HG03175 (cell line): Measurements from ENCODE around the gene PMAIP1.

Source experiments
- ATAC-seq: cut with Tn5 transposase; IDR thresholded peaks from one replicate; pipeline ENCODE4 v1.9.1; 2021; ENCODE audit warnings: mild to moderate bottlenecking, moderate library complexity; ENCODE audit not compliant: unreplicated experiment

Gene PMAIP1

DNA sequence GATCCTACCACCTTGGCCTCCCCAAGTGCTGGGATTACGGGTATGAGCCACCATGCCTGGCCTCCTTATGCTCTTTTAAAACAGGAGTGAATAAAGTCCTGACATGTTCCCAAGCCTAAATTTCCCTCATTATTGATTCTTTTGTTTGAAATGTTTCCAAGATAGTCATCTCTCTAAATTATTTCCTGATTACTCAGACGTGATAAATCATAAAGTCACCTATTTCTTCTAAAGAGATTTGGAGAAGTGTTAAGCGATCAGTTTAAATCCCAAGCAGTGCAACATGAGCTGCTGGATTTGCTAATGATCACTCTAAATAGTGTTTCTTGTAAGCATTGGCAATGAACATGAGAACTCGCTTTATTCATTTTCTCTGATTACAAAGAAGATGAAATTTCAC lies 51.8 kb downstream of the PMAIP1 start:
- ATAC-seq = no peak

DNA sequence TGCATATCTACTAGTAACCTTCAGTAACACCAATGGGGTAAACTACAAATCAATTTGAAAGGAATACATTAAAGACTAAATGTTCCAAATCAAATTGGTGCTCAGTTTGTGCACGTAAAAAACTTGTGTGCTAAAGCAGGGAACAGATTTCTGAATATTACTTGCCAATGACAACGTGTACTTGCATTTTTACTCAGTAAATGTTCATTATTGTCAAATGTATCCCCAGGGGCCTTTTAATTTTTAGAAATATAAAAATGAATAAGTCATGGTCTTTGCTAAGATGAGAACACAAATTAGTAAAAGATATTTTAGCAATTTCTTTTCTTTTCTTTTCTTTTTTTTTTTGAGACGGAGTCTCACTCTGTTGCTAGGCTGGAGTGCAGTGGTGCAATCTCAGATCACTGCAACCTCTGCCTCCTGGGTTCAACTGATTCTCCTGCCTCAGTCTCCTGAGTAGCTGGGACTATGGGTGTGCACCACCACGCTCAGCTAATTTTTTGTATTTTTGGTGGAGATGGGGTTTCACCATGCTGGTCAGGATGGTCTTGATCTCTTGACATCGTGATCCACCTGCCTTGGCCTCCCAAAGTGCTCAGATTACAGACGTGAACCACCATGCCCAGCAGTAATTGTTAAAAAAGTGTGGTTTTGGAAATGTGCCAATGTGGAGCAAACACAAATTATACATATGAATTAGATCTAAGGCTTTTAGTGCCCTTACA lies 52.6 kb downstream of the PMAIP1 start:
- no peak for ATAC-seq
